Activated CD8-positive, alpha-beta T cell treated with anti-CD3 and anti-CD28 coated beads for 36 hours (primary cell): ENCODE results near the gene THOP1. TPM values are rescaled to one million over a fixed set of nuclear protein-coding genes. Genes with fewer than 3 reads are reported as not detected.
"Not testable (repeated sequence)": the region's sequence is repeated elsewhere in the genome, so short reads cannot be mapped to it uniquely, and the experiment has no call there.

Experiments used
- ATAC-seq: fragments of 200-7000 bp; cut with Tn5 transposase; one replicate; pipeline ENCODE4 v1.10.0; 2021; ENCODE audit warnings: mild to moderate bottlenecking, moderate library complexity
- CTCF ChIA-PET: fragments of 350-600 bp; sonication (Branson Sonifier 250); formaldehyde crosslinking; loops from one replicate; lab custom pipeline; 2021; ENCODE audit warnings: antibody characterized with exemption; lab: Charles Lee
- POLR2A ChIA-PET: fragments of 350-600 bp; sonication (Branson Sonifier 250); formaldehyde crosslinking; loops from one replicate; lab custom pipeline; 2021; ENCODE audit warnings: antibody characterized with exemption; lab: Charles Lee
- DNase-seq: peaks from one replicate; pipeline ENCODE4 v3.0.0-alpha.2; 2020
- H3K27ac Mint-ChIP-seq: one replicate; pipeline ENCODE4 v1.8.0; 2021; ENCODE audit warnings: mild to moderate bottlenecking, mixed read lengths
- H3K27me3 Mint-ChIP-seq: one replicate; pipeline ENCODE4 v1.8.0; 2021; ENCODE audit warnings: mixed read lengths
- H3K36me3 Mint-ChIP-seq: one replicate; pipeline ENCODE4 v1.8.0; 2021; ENCODE audit warnings: low read depth, mixed read lengths
- H3K4me1 Mint-ChIP-seq: one replicate; pipeline ENCODE4 v1.8.0; 2021; ENCODE audit warnings: low read depth, mixed read lengths
- H3K4me3 Mint-ChIP-seq: one replicate; pipeline ENCODE4 v1.8.0; 2021; ENCODE audit warnings: mild to moderate bottlenecking, moderate library complexity, mixed read lengths
- H3K9me3 Mint-ChIP-seq: one replicate; pipeline ENCODE4 v1.8.0; 2021; ENCODE audit warnings: mixed read lengths
- intact Hi-C: fragments of 100-400 bp; cut with micrococcal nuclease; formaldehyde crosslinking; loops from one replicate; pipeline ENCODE4 v1.10.0; 2022
- total RNA-seq, 2 experiments: library from RNA; stranded (reverse); gene quantifications; one replicate each; pipeline ENCODE4 v1.2.3, GENCODE V29; 2021
- TF ChIP-seq, protein P1 (sequence below): fragments of 200-600 bp; IDR thresholded peaks from one replicate; pipeline ENCODE4 v1.8.0; 2022; ENCODE audit warnings: antibody characterized with exemption, mild to moderate bottlenecking

Gene THOP1
- total RNA-seq, 2 experiments from 2014 or later, result 157 to 158 TPM

DNA sequence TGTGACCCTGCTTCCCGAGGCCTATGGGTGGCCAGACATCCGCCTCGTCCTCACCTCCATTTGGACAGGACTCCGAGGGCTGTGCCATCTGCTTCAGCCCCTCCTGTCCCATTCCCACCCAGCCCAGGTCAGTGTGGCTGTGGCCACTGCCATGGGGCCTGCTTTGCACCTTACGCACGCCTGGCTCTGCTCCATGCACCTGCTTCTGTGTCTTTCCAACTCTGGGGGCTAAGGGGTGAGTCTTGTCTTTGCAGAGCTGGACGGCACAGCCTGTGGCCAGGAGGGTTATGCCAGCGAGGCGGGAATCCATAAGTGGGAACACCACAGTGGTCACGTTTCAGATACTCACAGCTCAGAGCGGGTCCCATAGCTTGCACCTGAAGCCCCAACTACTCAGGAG is 29.1 kb downstream of the THOP1 start:
- no peaks in the 10 kb centered on the region for H3K36me3 Mint-ChIP-seq
- ATAC-seq, result no peak
- intact Hi-C loops, result no loop called here
- no peaks in the 10 kb centered on the region for H3K9me3 Mint-ChIP-seq
- no peak overlapping the region for H3K4me3 Mint-ChIP-seq
- H3K27me3 Mint-ChIP-seq, result no peaks in the 10 kb centered on the region
- H3K27ac Mint-ChIP-seq, result no peak overlapping the region
- TF ChIP-seq, protein P1, sequence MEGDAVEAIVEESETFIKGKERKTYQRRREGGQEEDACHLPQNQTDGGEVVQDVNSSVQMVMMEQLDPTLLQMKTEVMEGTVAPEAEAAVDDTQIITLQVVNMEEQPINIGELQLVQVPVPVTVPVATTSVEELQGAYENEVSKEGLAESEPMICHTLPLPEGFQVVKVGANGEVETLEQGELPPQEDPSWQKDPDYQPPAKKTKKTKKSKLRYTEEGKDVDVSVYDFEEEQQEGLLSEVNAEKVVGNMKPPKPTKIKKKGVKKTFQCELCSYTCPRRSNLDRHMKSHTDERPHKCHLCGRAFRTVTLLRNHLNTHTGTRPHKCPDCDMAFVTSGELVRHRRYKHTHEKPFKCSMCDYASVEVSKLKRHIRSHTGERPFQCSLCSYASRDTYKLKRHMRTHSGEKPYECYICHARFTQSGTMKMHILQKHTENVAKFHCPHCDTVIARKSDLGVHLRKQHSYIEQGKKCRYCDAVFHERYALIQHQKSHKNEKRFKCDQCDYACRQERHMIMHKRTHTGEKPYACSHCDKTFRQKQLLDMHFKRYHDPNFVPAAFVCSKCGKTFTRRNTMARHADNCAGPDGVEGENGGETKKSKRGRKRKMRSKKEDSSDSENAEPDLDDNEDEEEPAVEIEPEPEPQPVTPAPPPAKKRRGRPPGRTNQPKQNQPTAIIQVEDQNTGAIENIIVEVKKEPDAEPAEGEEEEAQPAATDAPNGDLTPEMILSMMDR, result no peak
- DNase-seq, result no peak
- ChIA-PET CTCF (no interaction called here), POLR2A (interaction anchor here (0.7 kb wide), 1 partner anchor 595 kb away, joined by 3 read pairs; no protein-coding TSS in a partner anchor)
- no peaks in the 10 kb centered on the region for H3K4me1 Mint-ChIP-seq

DNA sequence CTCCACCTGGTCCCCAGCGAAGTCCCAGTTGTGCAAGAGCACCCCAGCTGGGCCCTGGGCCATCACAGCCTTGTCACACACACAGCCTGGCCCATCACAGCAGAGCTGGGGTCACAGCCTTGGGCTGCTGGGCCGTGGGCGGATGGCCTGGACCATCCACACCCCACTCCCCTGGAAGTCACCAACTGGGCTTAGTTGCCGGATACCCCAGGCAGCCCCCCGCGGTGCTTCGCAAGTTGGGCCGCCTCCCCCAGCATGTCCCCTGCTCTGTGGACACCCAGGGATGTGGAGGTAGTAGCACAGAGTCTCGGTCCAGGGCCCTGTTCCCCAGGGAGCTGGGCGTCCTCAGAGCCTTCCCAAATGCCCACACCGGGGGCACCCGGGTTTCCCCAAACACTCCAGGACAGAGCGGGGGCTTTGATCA is 29.9 kb downstream of the THOP1 start:
- no peaks in the 10 kb centered on the region for H3K36me3 Mint-ChIP-seq
- intact Hi-C loops, result no loop called here
- no peaks in the 10 kb centered on the region for H3K27me3 Mint-ChIP-seq
- ATAC-seq (no peak), DNase-seq (no peak)
- H3K27ac Mint-ChIP-seq, result no peak overlapping the region
- H3K4me1 Mint-ChIP-seq, result peaks cover under 1% of the 10 kb centered on the region
- TF ChIP-seq, protein P1, result no peak
- ChIA-PET POLR2A (no interaction called here), CTCF (no interaction called here)
- no peaks in the 10 kb centered on the region for H3K9me3 Mint-ChIP-seq
- no peak overlapping the region for H3K4me3 Mint-ChIP-seq

DNA sequence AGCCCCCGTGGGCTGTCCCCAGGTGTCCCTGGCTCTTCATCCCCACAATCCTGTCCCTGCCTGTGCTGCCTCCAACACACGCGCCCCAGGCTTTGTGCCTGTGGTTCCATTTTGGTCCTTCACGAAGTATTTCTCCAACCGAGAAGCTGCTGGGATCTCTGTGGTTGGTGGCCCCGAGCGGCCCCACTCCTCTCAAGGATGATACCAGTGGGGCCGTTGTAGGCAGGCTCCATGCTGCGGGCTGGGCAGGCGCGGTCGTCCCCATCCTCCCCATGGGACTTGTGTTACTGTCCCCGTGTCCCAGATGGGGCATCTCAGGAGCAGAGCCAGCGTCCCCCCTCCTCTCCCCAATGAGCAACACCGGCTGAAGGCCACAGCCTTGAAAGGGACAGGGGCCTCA is 30.6 kb downstream of the THOP1 start:
- H3K27ac Mint-ChIP-seq, result no peak overlapping the region
- no peaks in the 10 kb centered on the region for H3K27me3 Mint-ChIP-seq
- ChIA-PET POLR2A (no interaction called here), CTCF (no interaction called here)
- H3K4me3 Mint-ChIP-seq, result no peak overlapping the region
- TF ChIP-seq, protein P1, result no peak
- peaks cover 3% of the 10 kb centered on the region for H3K4me1 Mint-ChIP-seq
- no peaks in the 10 kb centered on the region for H3K9me3 Mint-ChIP-seq
- H3K36me3 Mint-ChIP-seq, result no peaks in the 10 kb centered on the region
- ATAC-seq, result no peak
- no peak for DNase-seq
- intact Hi-C loops, result no loop called here

DNA sequence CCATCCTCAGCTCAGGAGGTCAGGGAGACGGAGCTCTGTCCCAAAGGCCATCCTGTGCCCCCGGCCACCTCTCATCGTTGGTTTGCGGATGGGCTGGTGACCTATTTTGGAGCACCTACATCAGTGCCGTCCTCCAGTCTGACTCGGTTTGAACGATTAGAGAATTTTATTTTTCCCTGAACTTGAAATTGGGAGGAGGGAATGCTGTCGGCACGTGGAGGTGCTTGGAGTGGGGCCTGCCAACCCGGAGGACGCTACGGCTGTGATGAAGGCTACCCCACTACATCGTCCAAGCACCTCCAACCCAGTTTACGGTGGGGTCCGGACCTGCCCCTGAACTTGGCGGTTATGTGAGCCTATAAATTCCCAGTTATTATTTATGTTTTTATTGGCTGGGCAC is 31.3 kb downstream of the THOP1 start:
- H3K4me3 Mint-ChIP-seq, result no peak overlapping the region
- CTCF ChIA-PET, result no interaction called here
- H3K27ac Mint-ChIP-seq, result no peak overlapping the region
- intact Hi-C loops, result no loop called here
- H3K36me3 Mint-ChIP-seq, result no peaks in the 10 kb centered on the region
- no peaks in the 10 kb centered on the region for H3K27me3 Mint-ChIP-seq
- H3K4me1 Mint-ChIP-seq, result peaks cover 3% of the 10 kb centered on the region
- ATAC-seq (no peak), DNase-seq (no peak)
- POLR2A ChIA-PET, result no interaction called here
- H3K9me3 Mint-ChIP-seq, result no peaks in the 10 kb centered on the region
- TF ChIP-seq, protein P1, result no peak

DNA sequence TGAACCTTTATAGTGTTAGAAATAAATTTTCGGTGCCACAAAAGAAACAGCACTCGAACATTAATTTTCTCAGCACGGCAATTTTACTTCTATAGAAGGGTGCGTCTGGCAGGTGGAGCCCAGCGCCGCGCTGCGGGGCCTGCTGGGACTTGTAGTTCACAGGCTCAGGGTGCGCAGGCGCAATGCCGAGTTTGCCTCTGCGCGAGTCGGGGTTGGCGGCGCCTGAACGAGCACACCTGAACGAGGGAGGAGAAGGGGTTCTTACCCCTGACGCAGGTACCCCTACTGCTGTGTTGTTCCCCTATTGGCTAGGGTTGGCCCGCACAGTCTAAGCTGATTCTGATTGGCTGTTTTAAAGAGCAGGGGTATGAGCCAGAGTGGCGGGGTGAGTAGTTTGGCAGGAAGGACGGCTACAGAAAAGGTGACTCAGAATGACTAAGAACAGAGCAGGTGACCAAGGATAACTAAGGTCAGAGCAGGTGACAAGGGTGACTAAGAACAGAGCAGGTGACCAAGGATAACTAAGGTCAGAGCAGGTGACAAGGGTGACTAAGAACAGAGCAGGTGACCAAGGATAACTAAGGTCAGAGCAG is 32.0 kb downstream of the THOP1 start:
- H3K36me3 Mint-ChIP-seq, H3K4me3 Mint-ChIP-seq, POLR2A ChIA-PET, ATAC-seq, H3K4me1 Mint-ChIP-seq, H3K9me3 Mint-ChIP-seq, H3K27me3 Mint-ChIP-seq, CTCF ChIA-PET, intact Hi-C loops, H3K27ac Mint-ChIP-seq: not testable (repeated sequence)
- DNase-seq, result peak; percentile 37
